ENCODE data around the gene OIT3.

The OIT3 gene

GRCh38 chr10:72893136-72893798 lies at the start of gene OIT3:
Gene OIT3 (plus strand): TSS chr10:72893739. CDS start chr10:72893799, 60 bp downstream.
- intact Hi-C loops (cut with DNase I) = no loop called here
- no peak for DNase-seq

GRCh38 chr10:72846238-72846637 lies 47.3 kb upstream of the OIT3 start:
- intact Hi-C loops (cut with DNase I) = no loop called here
- DNase-seq = no peak

- intact Hi-C loops (cut with DNase I) = no loop called here
- DNase-seq = no peak
Measured at GRCh38 chr10:72847681-72848080, 45.9 kb upstream of the OIT3 start.

- intact Hi-C loops (cut with DNase I) = no loop called here
- DNase-seq = no peak
Measured at GRCh38 chr10:72850861-72851260, 42.7 kb upstream of the OIT3 start.

DNA sequence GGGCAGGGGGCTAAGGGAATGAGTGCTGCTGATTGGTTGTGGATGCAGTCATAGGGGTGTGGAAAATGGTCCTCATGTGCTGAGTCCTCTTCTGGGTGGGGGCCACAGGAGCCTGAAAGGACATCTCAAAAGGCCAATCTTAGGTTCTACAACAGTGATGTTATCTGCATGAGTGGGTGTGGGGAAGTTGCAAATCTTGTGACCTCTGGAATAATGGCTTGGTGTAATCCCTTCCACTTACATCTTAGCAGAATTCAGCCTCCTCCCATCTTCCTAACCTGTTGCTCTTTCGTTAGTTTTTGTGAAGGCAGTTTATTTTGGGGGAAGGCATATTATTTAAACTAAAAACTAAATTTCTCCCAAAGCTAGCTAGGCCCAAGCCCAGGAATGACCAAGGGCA lies 42.0 kb upstream of the OIT3 start:
- intact Hi-C loops (cut with DNase I) = no loop called here
- no peak for DNase-seq

- intact Hi-C loops (cut with DNase I) = no loop called here
- no peak for DNase-seq
Measured at GRCh38 chr10:72852508-72852907, 41.0 kb upstream of the OIT3 start.

DNA sequence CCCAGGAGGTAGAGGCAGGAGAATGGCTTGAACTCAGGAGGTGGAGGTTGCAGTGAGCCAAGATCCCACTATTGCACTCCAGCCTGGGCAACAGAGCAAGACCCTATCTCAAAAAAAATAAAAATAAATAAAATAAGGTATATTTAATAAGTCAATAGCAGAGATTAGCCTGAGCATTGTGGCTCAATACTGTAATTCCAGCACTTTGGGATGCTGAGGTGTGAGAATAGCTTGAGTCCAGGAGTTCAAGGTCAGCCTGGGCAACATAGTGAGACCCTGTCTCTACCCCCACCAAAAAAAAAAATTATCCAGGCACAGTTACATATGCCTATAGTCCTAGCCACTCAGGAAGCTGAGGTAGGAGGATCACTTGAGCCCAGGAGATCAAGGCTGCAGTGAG lies 38.4 kb upstream of the OIT3 start:
- intact Hi-C loops (cut with DNase I) = no loop called here
- no peak for DNase-seq

DNA sequence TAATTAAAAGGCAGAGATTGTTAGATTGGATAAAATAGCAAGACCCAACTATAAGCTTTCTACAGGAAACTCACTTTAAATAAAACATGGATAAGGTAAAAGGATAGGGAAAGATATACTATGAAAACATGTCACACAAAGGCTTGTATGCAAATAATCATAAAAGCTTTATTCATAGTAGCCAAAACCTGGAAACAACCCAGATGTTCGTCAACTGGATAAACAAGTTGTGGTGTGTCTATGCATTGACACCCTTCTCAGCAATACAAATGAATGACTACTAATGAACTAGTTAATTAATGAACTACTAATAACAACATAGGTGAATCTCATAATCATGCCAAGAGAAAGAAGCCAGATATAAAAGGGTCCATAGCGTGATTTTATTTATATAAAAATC lies 37.7 kb upstream of the OIT3 start:
- DNase-seq = no peak
- intact Hi-C loops (cut with DNase I) = no loop called here

- DNase-seq = no peak
- intact Hi-C loops (cut with DNase I) = no loop called here
Measured at GRCh38 chr10:72858067-72858466, 35.5 kb upstream of the OIT3 start.

DNA sequence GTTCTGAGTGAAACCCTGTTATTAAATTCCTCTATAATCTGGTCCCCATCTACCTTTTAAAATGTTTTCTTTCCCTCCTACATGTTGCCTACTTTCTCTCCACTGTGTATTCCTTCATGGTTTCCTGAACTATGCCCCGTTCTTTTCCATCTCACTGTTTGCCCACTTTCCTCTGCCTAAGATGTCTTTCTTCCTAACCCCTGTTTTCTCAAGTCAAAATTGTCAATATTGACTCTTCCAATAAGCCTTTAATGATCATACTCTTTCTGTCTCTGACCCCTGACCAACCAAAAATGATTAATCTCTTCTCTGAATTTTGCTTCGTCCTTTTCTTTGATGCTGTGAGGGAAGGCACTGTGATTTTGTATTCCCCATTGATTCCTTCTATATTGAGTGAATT lies 30.6 kb upstream of the OIT3 start:
- intact Hi-C loops (cut with DNase I) = no loop called here
- DNase-seq = no peak

- intact Hi-C loops (cut with DNase I) = no loop called here
- no peak for DNase-seq
Measured at GRCh38 chr10:72875250-72876055, 18.1 kb upstream of the OIT3 start.

GRCh38 chr10:72879245-72879644 lies 14.3 kb upstream of the OIT3 start:
- no peak for DNase-seq
- intact Hi-C loops (cut with DNase I) = no loop called here

DNA sequence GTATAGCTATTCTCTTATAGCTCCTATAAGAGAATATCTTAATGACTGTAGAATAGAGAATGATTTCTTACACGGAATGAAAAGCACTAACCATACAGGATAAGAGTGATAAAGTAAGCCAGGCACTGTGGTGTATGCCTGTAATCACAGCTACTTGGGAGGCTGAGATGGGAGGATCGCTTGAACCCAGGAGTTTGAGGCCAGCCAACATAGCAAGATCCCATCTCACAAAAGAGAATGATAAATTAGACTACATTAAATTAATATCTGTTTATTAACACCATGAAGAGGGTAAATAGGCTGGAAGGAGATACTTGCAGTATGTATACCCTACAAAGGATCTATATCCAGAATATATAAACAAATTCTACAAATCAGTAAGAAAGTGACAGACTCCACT lies 12.2 kb upstream of the OIT3 start:
- DNase-seq = no peak
- intact Hi-C loops (cut with DNase I) = no loop called here

- intact Hi-C loops (cut with DNase I) = no loop called here
- no peak for DNase-seq
Measured at GRCh38 chr10:72883861-72884260, 9.7 kb upstream of the OIT3 start.

GRCh38 chr10:72885953-72886352 lies 7.6 kb upstream of the OIT3 start:
- intact Hi-C loops (cut with DNase I) = no loop called here

GRCh38 chr10:72886621-72887020 lies 6.9 kb upstream of the OIT3 start:
- intact Hi-C loops (cut with DNase I) = no loop called here

More at GRCh38 chr10:72885953-72886352, 7.6 kb upstream of the OIT3 start:
- DNase-seq = no peak

DNA sequence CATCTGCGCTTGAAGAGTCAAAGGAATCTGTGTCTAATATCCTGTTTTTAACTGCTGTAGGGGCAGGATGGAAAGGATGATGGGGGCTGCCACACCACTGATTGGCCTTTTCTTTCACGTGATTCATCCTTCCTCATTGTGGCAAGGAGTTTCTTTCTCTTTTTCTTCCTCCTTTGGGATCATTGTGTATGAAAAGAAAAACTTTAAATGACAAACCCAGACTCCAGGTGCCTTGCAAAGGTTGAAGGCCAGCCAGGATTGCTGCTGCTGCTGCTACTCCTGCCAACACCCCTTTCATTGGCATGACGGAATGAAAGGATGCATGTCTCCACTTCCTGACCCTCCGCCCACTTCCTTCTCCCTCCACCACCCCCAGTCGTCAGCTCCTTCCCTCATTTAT lies 6.5 kb upstream of the OIT3 start:
- intact Hi-C loops (cut with DNase I) = no loop called here
- DNase-seq = no peak

More at GRCh38 chr10:72886621-72887020, 6.9 kb upstream of the OIT3 start:
- DNase-seq = no peak

- no peak for DNase-seq
- intact Hi-C loops (cut with DNase I) = no loop called here
Measured at GRCh38 chr10:72888151-72888638, 5.3 kb upstream of the OIT3 start.

GRCh38 chr10:72889391-72889831 lies 4.1 kb upstream of the OIT3 start:
- DNase-seq = no peak
- intact Hi-C loops (cut with DNase I) = no loop called here

DNA sequence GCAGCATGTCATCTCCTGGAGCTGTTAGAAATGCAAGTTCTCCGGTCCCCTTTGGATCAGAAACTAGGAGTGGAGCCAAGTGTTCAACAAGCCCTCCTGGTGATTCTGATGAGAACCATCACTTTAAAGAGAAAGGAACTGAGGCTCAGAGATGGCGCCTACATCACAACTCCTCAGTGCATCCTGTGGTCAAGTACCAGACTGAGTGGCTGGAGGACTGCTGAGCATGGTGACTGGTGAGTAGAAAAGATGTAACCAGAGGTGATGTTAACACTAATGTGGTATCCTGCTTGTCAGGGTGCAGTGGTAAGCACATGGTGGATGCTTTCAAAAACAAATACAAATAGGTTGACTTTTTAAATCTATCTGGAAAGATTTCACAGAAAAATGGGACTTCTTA lies 3.5 kb upstream of the OIT3 start:
- intact Hi-C loops (cut with DNase I) = no loop called here
- no peak for DNase-seq

DNA sequence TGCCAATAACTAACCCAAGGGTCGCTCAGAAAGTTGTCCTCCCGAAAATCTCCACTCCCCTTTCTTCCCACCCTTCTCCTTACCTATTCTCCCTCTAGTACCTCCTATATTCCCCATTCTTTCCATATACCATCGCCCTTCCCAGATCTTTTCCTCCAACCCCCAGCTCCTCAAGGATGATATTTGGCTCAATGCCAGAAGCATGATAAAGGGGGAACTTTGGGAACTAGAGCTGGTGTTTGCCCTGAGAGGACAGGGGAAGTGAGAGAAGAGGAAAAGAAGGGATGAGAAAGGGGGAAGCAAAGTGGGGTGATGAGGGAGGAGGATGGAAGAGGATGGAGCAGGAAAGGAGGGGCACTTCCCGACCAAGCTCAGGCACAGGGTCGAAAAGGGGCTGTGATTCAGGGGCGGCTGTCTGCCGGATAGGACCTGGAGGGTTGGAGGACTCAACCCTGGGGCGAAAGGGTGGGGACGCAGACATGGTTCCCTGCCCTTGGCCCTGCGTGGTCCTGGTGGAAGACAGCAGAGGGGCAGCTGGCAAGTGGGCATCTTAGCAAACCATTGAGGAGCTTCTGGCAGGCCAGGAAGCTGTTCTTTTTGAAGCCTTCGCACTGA lies 1.8 kb downstream of the OIT3 start:
- no peak for DNase-seq
- intact Hi-C loops (cut with DNase I) = no loop called here

DNA sequence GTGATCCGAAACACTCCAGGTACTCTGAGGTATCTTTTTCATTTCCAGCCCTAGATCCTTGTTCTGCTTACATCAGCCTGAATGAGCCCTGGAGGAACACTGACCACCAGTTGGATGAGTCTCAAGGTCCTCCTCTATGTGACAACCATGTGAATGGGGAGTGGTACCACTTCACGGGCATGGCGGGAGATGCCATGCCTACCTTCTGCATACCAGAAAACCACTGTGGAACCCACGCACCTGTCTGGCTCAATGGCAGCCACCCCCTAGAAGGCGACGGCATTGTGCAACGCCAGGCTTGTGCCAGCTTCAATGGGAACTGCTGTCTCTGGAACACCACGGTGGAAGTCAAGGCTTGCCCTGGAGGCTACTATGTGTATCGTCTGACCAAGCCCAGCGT lies 5.1 kb downstream of the OIT3 start:
- DNase-seq = no peak
- intact Hi-C loops (cut with DNase I) = no loop called here

All from posterior cingulate gyrus (tissue), 11 donors.